ENCODE measurements around the gene TMCC2.

The TMCC2 gene

DNA sequence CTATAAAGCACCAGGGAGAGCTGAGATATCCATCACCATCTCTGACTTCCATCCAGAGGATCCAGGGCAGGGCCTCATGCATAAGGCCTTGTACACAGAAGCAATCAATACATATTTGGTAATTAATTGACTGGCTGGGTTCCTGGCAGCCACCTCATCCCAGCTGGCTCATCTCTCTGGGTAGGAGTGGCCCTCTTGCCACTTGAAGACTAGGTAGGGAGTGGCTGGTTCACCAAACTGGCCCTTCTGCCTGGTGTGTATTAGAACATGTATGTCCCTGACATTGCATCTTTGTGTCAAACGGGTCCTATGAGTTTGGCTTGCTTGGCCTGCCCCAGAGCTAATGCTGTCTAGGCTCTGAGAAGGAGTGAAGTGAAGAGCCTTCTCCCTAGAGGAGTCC, 82.0 kb downstream of the TMCC2 start:
- no peak for TF ChIP-seq CEBPB (IDR thresholded peaks at IDR 0.05)
- TF ChIP-seq, protein P1, sequence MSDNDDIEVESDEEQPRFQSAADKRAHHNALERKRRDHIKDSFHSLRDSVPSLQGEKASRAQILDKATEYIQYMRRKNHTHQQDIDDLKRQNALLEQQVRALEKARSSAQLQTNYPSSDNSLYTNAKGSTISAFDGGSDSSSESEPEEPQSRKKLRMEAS (IDR thresholded peaks at IDR 0.05), result no peak
- no peak for TF ChIP-seq ZBTB7A (IDR thresholded peaks at IDR 0.05; ENCODE audit: low read depth)
- TF ChIP-seq TEAD4 (IDR thresholded peaks at IDR 0.05), result no peak
- no peak for TF ChIP-seq EP300 (IDR thresholded peaks at IDR 0.05; ENCODE audit: borderline replicate concordance)
- TF ChIP-seq USF1 (IDR thresholded peaks at IDR 0.05), result no peak
- no peak for TF ChIP-seq REST (IDR thresholded peaks at IDR 0.05; ENCODE audit: low read depth)
- no peak for TF ChIP-seq TAF1 (IDR thresholded peaks at IDR 0.05; ENCODE audit: low read depth)
- no peak for TF ChIP-seq RAD21 (IDR thresholded peaks at IDR 0.05; ENCODE audit: low read depth)
- TF ChIP-seq FOXM1 (IDR thresholded peaks at IDR 0.05; ENCODE audit: borderline replicate concordance, low read depth), result no peak
- no peak for TF ChIP-seq EGR1 (IDR thresholded peaks at IDR 0.05)
- no peak for TF ChIP-seq YY1 (IDR thresholded peaks at IDR 0.05; ENCODE audit: low read depth)
- TF ChIP-seq TCF12 (IDR thresholded peaks at IDR 0.05; ENCODE audit: low read depth), result no peak
- TF ChIP-seq CREB1 (IDR thresholded peaks at IDR 0.05; ENCODE audit: low read depth), result no peak
- TF ChIP-seq NFIC (IDR thresholded peaks at IDR 0.05), result no peak

DNA sequence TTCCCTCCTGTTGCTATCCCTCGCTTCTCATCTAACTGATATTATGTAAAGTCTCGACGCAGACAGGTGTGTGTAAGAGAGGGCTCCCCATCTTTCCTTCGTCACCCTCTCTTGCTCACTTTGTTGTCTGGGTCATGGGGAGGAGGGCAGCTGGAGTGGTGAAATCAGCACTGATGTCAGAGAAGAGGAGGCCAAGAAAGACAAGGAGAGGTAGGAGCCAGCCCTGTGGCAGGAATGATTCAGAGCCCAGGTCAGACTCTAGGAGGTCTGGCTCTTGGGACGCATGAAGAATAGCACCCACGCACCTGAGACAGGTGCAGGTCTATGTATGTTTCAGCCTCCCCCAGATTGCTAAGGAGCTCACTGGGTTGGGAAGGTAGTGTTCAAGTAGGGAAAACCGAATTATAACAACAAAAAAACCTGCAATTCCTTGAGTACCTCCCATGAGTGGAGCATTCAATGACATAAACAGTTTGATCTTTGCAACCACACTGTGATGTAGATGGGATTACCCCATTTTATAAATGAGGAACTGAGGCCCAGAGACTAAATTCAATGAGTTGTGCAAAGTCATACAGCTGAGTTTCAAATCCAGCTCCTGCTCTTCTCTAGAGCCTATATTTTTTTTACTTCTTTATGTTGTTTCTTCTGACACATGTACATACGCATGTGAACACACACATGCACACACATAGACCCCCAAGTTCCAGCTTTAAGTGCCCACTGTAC, 83.4 kb downstream of the TMCC2 start:
- no peak for TF ChIP-seq USF1 (IDR thresholded peaks at IDR 0.05)
- no peak for TF ChIP-seq TEAD4 (IDR thresholded peaks at IDR 0.05)
- no peak for TF ChIP-seq RAD21 (IDR thresholded peaks at IDR 0.05; ENCODE audit: low read depth)
- TF ChIP-seq TCF12 (IDR thresholded peaks at IDR 0.05; ENCODE audit: low read depth), result no peak
- no peak for TF ChIP-seq FOXM1 (IDR thresholded peaks at IDR 0.05; ENCODE audit: borderline replicate concordance, low read depth)
- no peak for TF ChIP-seq ZBTB7A (IDR thresholded peaks at IDR 0.05; ENCODE audit: low read depth)
- TF ChIP-seq, protein P1 (IDR thresholded peaks at IDR 0.05), result no peak
- TF ChIP-seq CREB1 (IDR thresholded peaks at IDR 0.05; ENCODE audit: low read depth), result no peak
- no peak for TF ChIP-seq TAF1 (IDR thresholded peaks at IDR 0.05; ENCODE audit: low read depth)
- no peak for TF ChIP-seq EGR1 (IDR thresholded peaks at IDR 0.05)
- no peak for TF ChIP-seq REST (IDR thresholded peaks at IDR 0.05; ENCODE audit: low read depth)
- no peak for TF ChIP-seq NFIC (IDR thresholded peaks at IDR 0.05)
- TF ChIP-seq EP300 (IDR thresholded peaks at IDR 0.05; ENCODE audit: borderline replicate concordance), result no peak
- no peak for TF ChIP-seq YY1 (IDR thresholded peaks at IDR 0.05; ENCODE audit: low read depth)
- no peak for TF ChIP-seq CEBPB (IDR thresholded peaks at IDR 0.05)

DNA sequence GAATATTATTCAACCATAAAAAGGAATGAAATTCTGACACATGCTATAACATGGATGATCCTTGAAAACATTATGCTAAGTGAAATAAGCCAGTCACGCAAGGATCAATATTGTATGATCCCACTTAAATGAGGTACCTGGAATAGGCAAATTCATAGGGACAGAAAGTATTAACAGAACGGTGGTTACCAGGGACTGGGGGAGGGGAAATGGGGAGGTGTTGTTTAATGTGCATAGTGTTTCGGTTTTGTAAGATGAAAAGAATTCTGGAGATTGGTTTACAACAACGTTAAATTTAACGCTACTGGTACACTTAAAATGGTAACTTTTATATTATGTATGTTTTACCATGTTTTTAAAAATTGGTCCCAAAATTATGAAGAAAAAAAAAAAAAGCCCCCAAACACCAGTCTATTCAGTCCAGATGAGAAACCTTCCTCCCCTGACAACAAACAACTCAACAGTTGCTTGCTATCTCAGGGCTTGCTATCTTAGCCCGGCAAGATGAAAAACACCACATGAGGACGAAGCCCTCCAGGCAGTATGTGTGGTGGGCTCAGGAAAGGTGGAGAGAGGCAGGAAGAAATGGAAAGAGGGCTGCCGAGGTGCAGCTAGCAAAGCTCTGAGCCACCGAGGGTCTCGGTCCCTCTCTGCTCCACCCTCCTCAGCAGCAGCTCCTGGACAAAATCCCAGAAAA, 85.3 kb downstream of the TMCC2 start:
- TF ChIP-seq REST (IDR thresholded peaks at IDR 0.05; ENCODE audit: low read depth), result no peak
- TF ChIP-seq YY1 (IDR thresholded peaks at IDR 0.05; ENCODE audit: low read depth), result no peak
- TF ChIP-seq TAF1 (IDR thresholded peaks at IDR 0.05; ENCODE audit: low read depth), result no peak
- TF ChIP-seq CREB1 (IDR thresholded peaks at IDR 0.05; ENCODE audit: low read depth), result no peak
- no peak for TF ChIP-seq EGR1 (IDR thresholded peaks at IDR 0.05)
- no peak for TF ChIP-seq TCF12 (IDR thresholded peaks at IDR 0.05; ENCODE audit: low read depth)
- no peak for TF ChIP-seq ZBTB7A (IDR thresholded peaks at IDR 0.05; ENCODE audit: low read depth)
- no peak for TF ChIP-seq TEAD4 (IDR thresholded peaks at IDR 0.05)

All from Ishikawa (cell line).